IMR-90 (cell line): Measurements from ENCODE around the gene HDAC10. TPM values are rescaled to one million over a fixed set of nuclear protein-coding genes. Genes with fewer than 3 reads are reported as not detected.

Experiments used
- ATAC-seq: fragments of 200-7000 bp; cut with Tn5 transposase; 2 replicates; pipeline ENCODE4 v1.9.1; 2020; ENCODE audit warnings: low read depth, mild to moderate bottlenecking, moderate library complexity
- BruUV-seq: library from RNA; stranded (reverse); fragments of 400-500 nt; replicated peaks from 2 replicates; lab custom pipeline; 2021; lab: Mats Ljungman, UMichigan
- CTCF ChIA-PET: fragments of 300-600 bp; formaldehyde crosslinking; extraction: SDS; loops from one replicate; lab custom pipeline; 2021; ENCODE audit warnings: antibody characterized with exemption; lab: Yijun Ruan, JAX
- POLR2A ChIA-PET: fragments of 300-600 bp; sonication (Branson Sonifier 250); formaldehyde crosslinking; loops from one replicate; lab custom pipeline; 2022; ENCODE audit warnings: antibody characterized with exemption; ENCODE audit not compliant: unreplicated experiment; lab: Charles Lee
- DNase-seq: peaks from one replicate; pipeline ENCODE4 v3.0.0; 2013
- H2AFZ ChIP-seq: replicated peaks from 2 replicates; pipeline ENCODE3; 2013; ENCODE audit warnings: low read length, mild to moderate bottlenecking; ENCODE audit not compliant: poor library complexity
- H2AK5ac ChIP-seq: 2 replicates; pipeline ENCODE4 v1.6.1; 2013; ENCODE audit warnings: low read depth, low read length, inconsistent platforms
- H2AK9ac ChIP-seq: replicated peaks from 2 replicates; pipeline ENCODE3; 2013; ENCODE audit warnings: mild to moderate bottlenecking, low read depth, low read length, moderate library complexity; ENCODE audit not compliant: poor library complexity
- H2BK120ac ChIP-seq: 2 replicates; pipeline ENCODE4 v1.6.1; 2013; ENCODE audit warnings: low read depth, low read length, inconsistent platforms
- H2BK15ac ChIP-seq: 3 replicates; pipeline ENCODE4 v1.6.1; 2013; ENCODE audit warnings: low read depth, low read length, inconsistent platforms
- H2BK20ac ChIP-seq: 2 replicates; pipeline ENCODE4 v1.6.1; 2013; ENCODE audit warnings: low read depth, mild to moderate bottlenecking, inconsistent platforms, low read length, moderate library complexity
- H2BK5ac ChIP-seq: 2 replicates; pipeline ENCODE4 v1.6.1; 2013; ENCODE audit warnings: mild to moderate bottlenecking, low read depth, low read length, inconsistent platforms; ENCODE audit not compliant: poor library complexity, severe bottlenecking
- H3K14ac ChIP-seq: replicated peaks from 2 replicates; pipeline ENCODE4 v1.6.1; 2013; ENCODE audit warnings: low read depth, low read length, inconsistent platforms
- H3K18ac ChIP-seq: 2 replicates; pipeline ENCODE4 v1.6.1; 2013; ENCODE audit warnings: low read depth, low read length, control low read depth
- H3K23ac ChIP-seq: 2 replicates; pipeline ENCODE4 v1.6.1; 2013; ENCODE audit warnings: low read depth, low read length, inconsistent platforms
- H3K27ac ChIP-seq: 2 replicates; pipeline ENCODE4 v1.5.1; 2013; ENCODE audit warnings: mild to moderate bottlenecking, control low read depth, low read length; ENCODE audit not compliant: insufficient read depth
- H3K27me3 ChIP-seq: 2 replicates; pipeline ENCODE4 v1.6.1; 2013; ENCODE audit warnings: low read length; ENCODE audit not compliant: control insufficient read depth, insufficient read depth
- H3K36me3 ChIP-seq: 2 replicates; pipeline ENCODE4 v1.6.1; 2013; ENCODE audit warnings: low read length, mixed read lengths; ENCODE audit not compliant: control insufficient read depth, insufficient read depth
- H3K4ac ChIP-seq: 2 replicates; pipeline ENCODE4 v1.6.1; 2013; ENCODE audit warnings: low read depth, low read length, inconsistent platforms
- H3K4me1 ChIP-seq: 2 replicates; pipeline ENCODE4 v1.6.1; 2013; ENCODE audit warnings: low read length, mixed read lengths; ENCODE audit not compliant: control insufficient read depth, insufficient read depth
- H3K4me2 ChIP-seq: 2 replicates; pipeline ENCODE4 v1.6.1; 2013; ENCODE audit warnings: low read depth, mild to moderate bottlenecking, control low read depth, low read length, moderate library complexity
- H3K4me3 ChIP-seq: 2 replicates; pipeline ENCODE4 v1.5.1; 2013; ENCODE audit warnings: low read depth, mild to moderate bottlenecking, control low read depth, low read length, moderate library complexity; ENCODE audit not compliant: insufficient read depth
- H3K56ac ChIP-seq: 2 replicates; pipeline ENCODE4 v1.6.1; 2013; ENCODE audit warnings: low read length, inconsistent platforms; ENCODE audit not compliant: insufficient read depth; ENCODE audit errors: extremely low read depth
- H3K79me1 ChIP-seq, 2 experiments: 2 replicates each; pipeline ENCODE4 v1.6.1; 2013; ENCODE audit warnings: low read length in 2 of 2, inconsistent platforms in 1 of 2, low read depth in 1 of 2
- H3K9ac ChIP-seq: 2 replicates; pipeline ENCODE4 v1.6.1; 2013; ENCODE audit warnings: low read depth, low read length, control low read depth
- H3K9me1 ChIP-seq: 2 replicates; pipeline ENCODE4 v1.6.1; 2013; ENCODE audit warnings: low read length, inconsistent platforms; ENCODE audit not compliant: insufficient read depth
- H3K9me3 ChIP-seq: 2 replicates; pipeline ENCODE4 v1.6.1; 2013; ENCODE audit warnings: low read length; ENCODE audit not compliant: control insufficient read depth, insufficient read depth
- H4K20me1 ChIP-seq: 2 replicates; pipeline ENCODE4 v1.6.1; 2013; ENCODE audit warnings: low read length, inconsistent platforms; ENCODE audit not compliant: insufficient read depth
- H4K5ac ChIP-seq: 2 replicates; pipeline ENCODE4 v1.6.1; 2013; ENCODE audit warnings: mild to moderate bottlenecking, low read depth, low read length, control low read depth
- H4K8ac ChIP-seq, 2 experiments: 2 replicates each; pipeline ENCODE4 v1.6.1; 2013; ENCODE audit warnings: low read depth in 2 of 2, low read length in 2 of 2, control low read depth in 1 of 2, inconsistent platforms in 1 of 2
- H4K91ac ChIP-seq: 2 replicates; pipeline ENCODE4 v1.6.1; 2013; ENCODE audit warnings: low read depth, low read length, inconsistent platforms; ENCODE audit not compliant: insufficient read depth
- BHLHE40 ChIP-seq: fragments of 150-350 bp; IDR thresholded peaks from 2 replicates; pipeline ENCODE4 v1.6.1; 2016; ENCODE audit warnings: mild to moderate bottlenecking, low read depth, low read length
- CEBPB ChIP-seq: IDR thresholded peaks from 2 replicates; pipeline ENCODE4 v1.6.1; 2012; ENCODE audit warnings: low read depth, low read length, improper control_type of control experiment
- CHD1 ChIP-seq: IDR thresholded peaks from 2 replicates; pipeline ENCODE4 v1.6.1; 2012; ENCODE audit warnings: low read depth, low read length, improper control_type of control experiment
- ELK1 ChIP-seq: fragments of 150-350 bp; IDR thresholded peaks from 2 replicates; pipeline ENCODE4 v1.6.1; 2016; ENCODE audit warnings: low read depth, mild to moderate bottlenecking, low read length, moderate library complexity, borderline replicate concordance
- FOS ChIP-seq: fragments of 150-350 bp; IDR thresholded peaks from 2 replicates; pipeline ENCODE4 v1.6.1; 2016; ENCODE audit warnings: low read depth, low read length
- MAFK ChIP-seq: IDR thresholded peaks from 2 replicates; pipeline ENCODE4 v1.6.1; 2012; ENCODE audit warnings: low read depth, low read length, improper control_type of control experiment
- MAZ ChIP-seq: IDR thresholded peaks from 2 replicates; pipeline ENCODE4 v1.6.1; 2012; ENCODE audit warnings: low read depth, mild to moderate bottlenecking, low read length, improper control_type of control experiment, moderate library complexity, borderline replicate concordance
- MXI1 ChIP-seq: IDR thresholded peaks from 2 replicates; pipeline ENCODE4 v1.6.1; 2012; ENCODE audit warnings: low read depth, mild to moderate bottlenecking, low read length, moderate library complexity, borderline replicate concordance
- NFE2L2 ChIP-seq: fragments of 150-350 bp; IDR thresholded peaks from 2 replicates; pipeline ENCODE4 v1.6.1; 2016; ENCODE audit warnings: low read depth, mild to moderate bottlenecking, low read length
- POLR2A ChIP-seq: IDR thresholded peaks from 2 replicates; pipeline ENCODE4 v1.6.1; 2012; ENCODE audit warnings: mild to moderate bottlenecking, low read depth, low read length
- RAD21 ChIP-seq: IDR thresholded peaks from 2 replicates; pipeline ENCODE4 v1.6.1; 2012; ENCODE audit warnings: low read length, improper control_type of control experiment
- RCOR1 ChIP-seq: IDR thresholded peaks from 2 replicates; pipeline ENCODE4 v1.6.1; 2012; ENCODE audit warnings: mild to moderate bottlenecking, low read length, improper control_type of control experiment; ENCODE audit not compliant: insufficient replicate concordance
- RFX5 ChIP-seq: IDR thresholded peaks from 2 replicates; pipeline ENCODE4 v1.8.0; 2012; ENCODE audit warnings: low read depth, mild to moderate bottlenecking, low read length, moderate library complexity
- SMC3 ChIP-seq: fragments of 150-350 bp; IDR thresholded peaks from 2 replicates; pipeline ENCODE4 v1.6.1; 2016; ENCODE audit warnings: low read depth, mild to moderate bottlenecking, antibody characterized with exemption, low read length, moderate library complexity
- WGBS, 2 experiments: methylation state at CpG; one replicate each; pipeline versions ENCODE4 v1.1.5 to v1.1.7; 2013; ENCODE audit warnings: missing lambda C conversion rate in 2 of 2; ENCODE audit not compliant: insufficient read length in 1 of 2; ENCODE audit errors: extremely low coverage in 2 of 2; 5-methylcytosine and 5-hydroxymethylcytosine counted together
- dilution Hi-C: fragments of 300-500 bp; cut with HindIII; formaldehyde crosslinking; loops from one replicate; pipeline ENCODE4 v1.14.3; 2018; ENCODE audit warnings: low sequenced_read_pairs; ENCODE audit not compliant: unreplicated experiment
- in situ Hi-C: fragments of 300-500 bp; cut with MboI; formaldehyde crosslinking; loops from 3 replicates; pipeline ENCODE4 v1.14.3; 2019; ENCODE audit warnings: low sequenced_read_pairs, inconsistent platforms, mixed read lengths
- intact Hi-C: fragments of 100-400 bp; cut with micrococcal nuclease; formaldehyde crosslinking; loops from 2 replicates; pipeline ENCODE4 v1.10.0; 2022
- polyA plus RNA-seq, 3 experiments: library from polyadenylated mRNA; depleted of rRNA; stranded (reverse); fragments of >200 nt; gene quantifications; 2 replicates each; pipeline ENCODE4 v1.2.3, GENCODE V29; 2012; ENCODE audit warnings: low replicate concordance in 1 of 3
- total RNA-seq: library from RNA; depleted of rRNA; stranded (reverse); fragments of >200 nt; gene quantifications from 2 replicates; pipeline ENCODE4 v1.2.3, GENCODE V29; 2012
- TF ChIP-seq, protein P1 (sequence below): conservative IDR thresholded peaks from 2 replicates; pipeline ENCODE4 v1.5.1; 2012; ENCODE audit warnings: mild to moderate bottlenecking, low read depth, low read length, improper control_type of control experiment
- TF ChIP-seq, protein P2 (sequence below): fragments of 150-350 bp; IDR thresholded peaks from 2 replicates; pipeline ENCODE4 v1.6.1; 2017; ENCODE audit warnings: mild to moderate bottlenecking, antibody characterized with exemption, low read length, low read depth

Gene HDAC10
- total and polyA plus RNA-seq, 2 of the 4 experiments (the other 2 are of a cell fraction): 3.9 to 35.7 TPM

DNA sequence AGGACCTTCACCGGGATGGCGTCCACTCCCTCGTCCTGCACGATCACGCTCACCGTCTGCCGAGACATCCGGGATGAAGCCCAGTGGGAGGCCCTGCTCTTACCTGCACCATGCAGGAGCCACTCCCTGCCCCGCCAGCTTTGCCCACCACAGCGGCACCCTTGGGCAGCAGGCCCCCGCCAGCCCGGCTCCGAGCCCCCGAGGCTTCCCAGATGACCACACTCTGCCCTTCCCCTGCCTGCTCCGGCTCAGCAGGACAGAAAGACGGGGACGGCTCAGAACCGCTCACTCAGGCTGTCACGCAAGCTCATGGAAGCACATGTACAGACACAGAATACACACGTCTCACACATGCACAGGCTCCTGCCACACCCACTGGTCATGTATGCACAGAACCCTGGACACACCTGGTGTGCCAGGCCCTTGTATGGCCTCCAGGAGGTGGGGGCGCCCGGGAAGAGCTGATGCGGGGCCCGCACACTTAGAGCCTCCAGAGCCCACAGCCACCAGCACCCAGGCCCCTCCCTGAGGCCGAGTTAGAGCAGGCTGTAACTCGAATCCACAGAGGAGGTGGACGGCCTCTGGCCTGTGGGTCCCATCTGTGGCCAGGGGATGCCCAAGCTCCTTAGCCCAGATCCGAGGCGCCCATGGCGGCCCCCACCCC is 28.0 kb upstream of the HDAC10 start:
- peaks cover 8% of the 10 kb centered on the region for H3K4me1 ChIP-seq
- H3K27me3 ChIP-seq: no peaks in the 10 kb centered on the region
- WGBS, 2 experiments: 93% methylated on average over 17 of the region's 30 CpGs; no CpG with 5 or more reads in 1 of the 2 experiments
- peaks cover 42% of the 10 kb centered on the region for H4K20me1 ChIP-seq
- H4K91ac ChIP-seq: no peak overlapping the region
- no TSS peak for BruUV-seq
- H3K56ac ChIP-seq: no peak overlapping the region
- no peak overlapping the region for H2AK5ac ChIP-seq
- no peak overlapping the region for H3K23ac ChIP-seq
- no peak overlapping the region for H2BK20ac ChIP-seq
- ChIA-PET POLR2A (no interaction called here), CTCF (no interaction called here)
- no peak overlapping the region for H4K5ac ChIP-seq
- H3K14ac ChIP-seq: no peak overlapping the region
- no peak overlapping the region for H3K4me2 ChIP-seq
- peaks cover 91% of the 10 kb centered on the region for H3K36me3 ChIP-seq
- no peak overlapping the region for H2BK120ac ChIP-seq
- dilution Hi-C loops (no loop called here), in situ Hi-C loops (loop anchor here (10.0 kb wide), 1 partner anchor 46 kb away; the partner anchor contains the start of gene DENND6B), intact Hi-C loops (no loop called here)
- no peaks in the 10 kb centered on the region for H3K9me3 ChIP-seq
- peaks cover 3 to 49% of the 10 kb centered on the region in 2 experiments; a peak in 2 of 4 replicates for H3K79me1 ChIP-seq
- DNase-seq (no peak), ATAC-seq (no peak)
- no peak overlapping the region for H2BK5ac ChIP-seq
- H2BK15ac ChIP-seq: no peak overlapping the region
- H2AK9ac ChIP-seq: no peak overlapping the region
- no peak overlapping the region for H3K4ac ChIP-seq
- no peak overlapping the region for H3K9ac ChIP-seq
- H3K9me1 ChIP-seq: no peaks in the 10 kb centered on the region
- H3K27ac ChIP-seq: no peak overlapping the region
- H3K18ac ChIP-seq: no peak overlapping the region
- H3K4me3 ChIP-seq: no peak overlapping the region
- H4K8ac ChIP-seq: no peak overlapping the region
- no peak for TF ChIP-seq RFX5
- TF ChIP-seq CEBPB: no peak
- no peak for TF ChIP-seq MXI1
- TF ChIP-seq BHLHE40: no peak
- no peak for TF ChIP-seq NFE2L2
- no peak for TF ChIP-seq ELK1
- no peak for TF ChIP-seq POLR2A
- no peak for TF ChIP-seq RCOR1
- TF ChIP-seq, protein P1, sequence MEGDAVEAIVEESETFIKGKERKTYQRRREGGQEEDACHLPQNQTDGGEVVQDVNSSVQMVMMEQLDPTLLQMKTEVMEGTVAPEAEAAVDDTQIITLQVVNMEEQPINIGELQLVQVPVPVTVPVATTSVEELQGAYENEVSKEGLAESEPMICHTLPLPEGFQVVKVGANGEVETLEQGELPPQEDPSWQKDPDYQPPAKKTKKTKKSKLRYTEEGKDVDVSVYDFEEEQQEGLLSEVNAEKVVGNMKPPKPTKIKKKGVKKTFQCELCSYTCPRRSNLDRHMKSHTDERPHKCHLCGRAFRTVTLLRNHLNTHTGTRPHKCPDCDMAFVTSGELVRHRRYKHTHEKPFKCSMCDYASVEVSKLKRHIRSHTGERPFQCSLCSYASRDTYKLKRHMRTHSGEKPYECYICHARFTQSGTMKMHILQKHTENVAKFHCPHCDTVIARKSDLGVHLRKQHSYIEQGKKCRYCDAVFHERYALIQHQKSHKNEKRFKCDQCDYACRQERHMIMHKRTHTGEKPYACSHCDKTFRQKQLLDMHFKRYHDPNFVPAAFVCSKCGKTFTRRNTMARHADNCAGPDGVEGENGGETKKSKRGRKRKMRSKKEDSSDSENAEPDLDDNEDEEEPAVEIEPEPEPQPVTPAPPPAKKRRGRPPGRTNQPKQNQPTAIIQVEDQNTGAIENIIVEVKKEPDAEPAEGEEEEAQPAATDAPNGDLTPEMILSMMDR: no peak
- no peak for TF ChIP-seq CHD1
- TF ChIP-seq MAFK: no peak
- TF ChIP-seq FOS: no peak
- no peak for TF ChIP-seq SMC3
- no peak for TF ChIP-seq RAD21
- TF ChIP-seq, protein P2, sequence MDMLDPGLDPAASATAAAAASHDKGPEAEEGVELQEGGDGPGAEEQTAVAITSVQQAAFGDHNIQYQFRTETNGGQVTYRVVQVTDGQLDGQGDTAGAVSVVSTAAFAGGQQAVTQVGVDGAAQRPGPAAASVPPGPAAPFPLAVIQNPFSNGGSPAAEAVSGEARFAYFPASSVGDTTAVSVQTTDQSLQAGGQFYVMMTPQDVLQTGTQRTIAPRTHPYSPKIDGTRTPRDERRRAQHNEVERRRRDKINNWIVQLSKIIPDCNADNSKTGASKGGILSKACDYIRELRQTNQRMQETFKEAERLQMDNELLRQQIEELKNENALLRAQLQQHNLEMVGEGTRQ: no peak
- no peak for TF ChIP-seq MAZ
- H2AFZ ChIP-seq: peak overlapping the region; percentile 43
